Right lobe of liver (tissue), 4 donors: ENCODE measurements around the gene PCP2.

Experiments
- POLR2A ChIP-seq: fragments of 450-650 bp; IDR thresholded peaks from one replicate; pipeline ENCODE4 v1.6.1; 2017; ENCODE audit warnings: antibody characterized with exemption, mild to moderate bottlenecking
- TF ChIP-seq, protein P1 (sequence below), 4 donors: fragments of 200-600 bp in 3 of 4; fragments of 450-650 bp in 1 of 4; IDR thresholded peaks; one replicate each; pipeline versions ENCODE4 v1.5.1 to v1.8.0; 2016 to 2022; ENCODE audit warnings: antibody characterized with exemption in 4 of 4, mild to moderate bottlenecking in 2 of 4
- donor health status: DM: no; HTN: no; CAD: no.
- donor health status: DM: no; HTN: no; CAD: no.
- donor health status: DM: no; HTN: yes; CAD: no.

- TF ChIP-seq, protein P1, sequence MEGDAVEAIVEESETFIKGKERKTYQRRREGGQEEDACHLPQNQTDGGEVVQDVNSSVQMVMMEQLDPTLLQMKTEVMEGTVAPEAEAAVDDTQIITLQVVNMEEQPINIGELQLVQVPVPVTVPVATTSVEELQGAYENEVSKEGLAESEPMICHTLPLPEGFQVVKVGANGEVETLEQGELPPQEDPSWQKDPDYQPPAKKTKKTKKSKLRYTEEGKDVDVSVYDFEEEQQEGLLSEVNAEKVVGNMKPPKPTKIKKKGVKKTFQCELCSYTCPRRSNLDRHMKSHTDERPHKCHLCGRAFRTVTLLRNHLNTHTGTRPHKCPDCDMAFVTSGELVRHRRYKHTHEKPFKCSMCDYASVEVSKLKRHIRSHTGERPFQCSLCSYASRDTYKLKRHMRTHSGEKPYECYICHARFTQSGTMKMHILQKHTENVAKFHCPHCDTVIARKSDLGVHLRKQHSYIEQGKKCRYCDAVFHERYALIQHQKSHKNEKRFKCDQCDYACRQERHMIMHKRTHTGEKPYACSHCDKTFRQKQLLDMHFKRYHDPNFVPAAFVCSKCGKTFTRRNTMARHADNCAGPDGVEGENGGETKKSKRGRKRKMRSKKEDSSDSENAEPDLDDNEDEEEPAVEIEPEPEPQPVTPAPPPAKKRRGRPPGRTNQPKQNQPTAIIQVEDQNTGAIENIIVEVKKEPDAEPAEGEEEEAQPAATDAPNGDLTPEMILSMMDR (IDR thresholded peaks at IDR 0.05), result no peak
- no peak for TF ChIP-seq POLR2A
Observed at GRCh38 chr19:7623725-7624603, 9.6 kb downstream of the PCP2 start.
